ENCODE results near the gene OR2A2. TPM values are rescaled to one million over a fixed set of nuclear protein-coding genes. Genes with fewer than 3 reads are reported as not detected.

Gene OR2A2
- not detected in 2 replicates for total RNA-seq

GRCh38 chr7:144109283-144109682 lies at the start of gene OR2A2:
Gene OR2A2 (plus strand): TSS chr7:144109583. CDS start chr7:144109583, 0 bp downstream.

DNA sequence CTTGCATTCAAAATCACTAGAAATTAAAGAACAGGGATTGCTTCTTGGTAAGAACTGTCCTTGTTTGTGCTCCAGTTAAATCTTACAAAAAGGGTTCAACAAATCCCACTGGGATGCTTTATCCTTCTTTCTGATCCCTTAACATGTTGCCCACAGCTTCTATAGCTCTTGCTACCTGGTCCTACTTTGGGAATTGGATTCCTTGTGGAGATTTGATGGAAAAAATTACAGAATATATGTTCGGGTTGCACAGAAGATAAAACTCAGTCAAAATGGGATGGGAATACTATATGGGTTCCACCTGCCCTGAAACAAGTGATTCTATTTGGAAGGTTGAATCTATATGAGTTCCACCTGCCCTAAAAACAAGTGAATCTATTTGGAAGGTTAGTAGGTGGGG lies 39.9 kb upstream of the OR2A2 start, which contains the start of gene OR2A25:
Gene OR2A25, plus strand, starts transcription at position 301 of the 400 bp plus-strand sequence. CDS start 4,409 bp downstream, outside the sequence.

DNA sequence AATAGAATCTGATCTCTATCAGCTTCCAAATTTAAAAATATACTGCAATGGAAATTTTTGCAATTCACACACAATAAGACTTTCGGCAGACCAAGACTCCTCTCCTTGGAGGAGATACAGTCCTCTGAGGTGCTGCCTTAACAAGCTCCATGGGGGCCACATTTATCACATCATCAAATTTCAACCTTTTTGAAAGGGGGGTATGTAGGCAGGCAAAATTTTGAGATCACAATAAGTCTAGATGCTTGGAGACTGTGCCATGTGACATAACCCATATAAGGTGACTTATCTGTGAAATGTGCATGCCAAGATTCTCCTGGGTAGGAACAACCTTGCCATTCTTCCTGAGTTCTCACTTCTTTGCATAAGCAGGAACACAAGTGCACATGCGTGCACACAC lies 23.4 kb upstream of the OR2A2 start, which contains the start of gene OR2A12:
Gene OR2A12, plus strand, starts transcription at position 301 of the 400 bp plus-strand sequence. CDS start 8,830 bp downstream, outside the sequence.

GRCh38 chr7:144122876-144123275 lies 13.5 kb downstream of the OR2A2 start, which contains the start of gene OR2A14:
Gene OR2A14 (plus strand): TSS chr7:144123176. CDS start chr7:144129113, 5,937 bp downstream.

Small RNAs within 50 kb of the gene (small RNA-seq; reads per million reads assigned to genes)
- gene OR2A41P (ENCODE audit: low replicate concordance): not detected

Other genes with a start within 250 kb of the OR2A2 start
- gene TCAF1, start 207.4 kb upstream of the OR2A2 start, total RNA-seq: 64.6 and 77.6 TPM in 2 replicates
- not detected in 2 replicates for gene OR2F2, start 174.3 kb upstream of the OR2A2 start, total RNA-seq
- not detected in 2 replicates for gene OR2F1, start 154.7 kb upstream of the OR2A2 start, total RNA-seq
- not detected in 2 replicates for gene OR6B1, start 109.3 kb upstream of the OR2A2 start, total RNA-seq
- gene OR2A5, start 60.6 kb upstream of the OR2A2 start, total RNA-seq: not detected in 2 replicates
- gene OR2A25, start 39.8 kb upstream of the OR2A2 start, total RNA-seq: not detected in 2 replicates
- not detected in 2 replicates for gene OR2A12, start 23.3 kb upstream of the OR2A2 start, total RNA-seq
- not detected in 2 replicates for gene OR2A14, start 13.6 kb downstream of the OR2A2 start, total RNA-seq
- gene CTAGE4, start 73.9 kb downstream of the OR2A2 start, total RNA-seq: 0.86 and 0.88 TPM in 2 replicates
- gene ARHGEF35, start 86.2 kb downstream of the OR2A2 start, total RNA-seq: 0.66 and 1.1 TPM in 2 replicates
- gene OR2A42, start 130.0 kb downstream of the OR2A2 start, total RNA-seq: not detected in 2 replicates
- gene OR2A7, start 155.2 kb downstream of the OR2A2 start, total RNA-seq: 0.22 and 0.57 TPM in 2 replicates
- under 0.01 TPM in 2 replicates for gene CTAGE8, start 159.7 kb downstream of the OR2A2 start, total RNA-seq
- 0.14 TPM in 1 of 2 replicates, not detected in the other for gene OR2A1, start 202.8 kb downstream of the OR2A2 start, total RNA-seq
- 2.2 and 3.1 TPM in 2 replicates for gene ARHGEF5, start 245.8 kb downstream of the OR2A2 start, total RNA-seq

Data from placental pericyte (primary cell).